HG02943 (cell line): ENCODE results near the gene OCA2.

Source experiments
- ATAC-seq: cut with Tn5 transposase; IDR thresholded peaks from one replicate; pipeline ENCODE4 v1.9.1; 2021; ENCODE audit warnings: mild to moderate bottlenecking, low read depth, moderate library complexity; ENCODE audit not compliant: unreplicated experiment

Gene OCA2

DNA sequence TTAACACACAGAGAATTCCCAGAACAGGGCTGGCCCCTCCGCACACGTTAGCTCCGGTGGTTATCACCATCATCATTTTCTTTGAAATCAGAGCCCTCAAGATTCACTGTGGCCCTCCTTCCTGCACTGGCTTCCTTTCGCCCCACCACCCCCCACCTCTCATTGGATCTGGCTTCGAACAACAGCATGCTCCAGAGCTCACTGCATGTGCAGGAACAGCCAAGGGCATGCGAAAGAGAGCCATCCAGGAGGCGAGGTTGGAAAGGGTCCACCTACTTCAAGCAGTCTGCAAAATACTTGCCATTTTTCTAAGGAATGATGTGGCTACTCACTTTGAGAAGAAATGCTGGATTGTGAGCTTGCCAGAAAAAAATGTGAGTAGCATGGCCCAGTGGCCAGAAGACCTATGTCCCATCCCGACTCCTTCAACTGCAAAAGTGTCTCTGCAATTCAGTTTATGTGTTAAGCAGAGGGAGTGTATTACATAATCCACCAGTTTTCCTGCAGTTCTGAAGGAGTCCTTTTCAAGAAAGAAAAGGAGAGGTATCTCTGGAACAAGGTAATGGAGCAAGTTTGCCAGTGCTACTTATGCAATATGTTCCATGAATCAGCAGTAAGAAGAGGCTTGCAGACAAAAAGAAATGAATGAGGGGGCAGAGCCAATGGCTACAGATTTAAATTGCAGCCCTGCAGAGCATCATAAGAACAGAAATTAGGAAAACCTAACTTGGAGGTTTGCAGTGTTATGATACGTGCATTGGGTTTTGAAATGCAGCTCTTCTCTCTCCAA lies 92.8 kb downstream of the OCA2 start:
- no peak for ATAC-seq

DNA sequence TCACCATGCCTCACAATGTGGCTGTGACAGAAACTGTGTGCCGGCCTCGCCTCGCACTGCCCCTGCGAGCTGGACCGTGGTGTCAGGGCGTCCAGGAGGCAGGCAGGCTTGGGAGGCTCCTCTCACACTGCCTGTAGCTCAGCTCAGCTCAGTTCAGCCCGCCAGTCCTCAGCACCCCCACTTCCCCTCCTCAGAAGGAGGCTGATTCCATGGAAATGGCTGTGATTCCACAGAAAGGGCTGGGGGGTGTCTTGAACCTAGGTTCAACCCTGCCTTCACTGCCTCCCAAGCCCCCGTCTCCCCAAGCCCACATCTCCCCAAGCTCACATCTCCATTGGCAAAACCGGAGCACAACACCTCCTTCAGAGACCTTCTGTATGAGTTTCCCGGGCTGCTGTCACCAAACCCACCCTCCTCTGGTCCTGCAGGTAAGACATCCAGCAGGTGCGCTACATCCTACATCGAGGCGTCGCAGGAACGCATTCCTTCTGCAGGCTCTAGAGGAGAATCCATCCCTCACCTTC lies 94.0 kb downstream of the OCA2 start:
- no peak for ATAC-seq

DNA sequence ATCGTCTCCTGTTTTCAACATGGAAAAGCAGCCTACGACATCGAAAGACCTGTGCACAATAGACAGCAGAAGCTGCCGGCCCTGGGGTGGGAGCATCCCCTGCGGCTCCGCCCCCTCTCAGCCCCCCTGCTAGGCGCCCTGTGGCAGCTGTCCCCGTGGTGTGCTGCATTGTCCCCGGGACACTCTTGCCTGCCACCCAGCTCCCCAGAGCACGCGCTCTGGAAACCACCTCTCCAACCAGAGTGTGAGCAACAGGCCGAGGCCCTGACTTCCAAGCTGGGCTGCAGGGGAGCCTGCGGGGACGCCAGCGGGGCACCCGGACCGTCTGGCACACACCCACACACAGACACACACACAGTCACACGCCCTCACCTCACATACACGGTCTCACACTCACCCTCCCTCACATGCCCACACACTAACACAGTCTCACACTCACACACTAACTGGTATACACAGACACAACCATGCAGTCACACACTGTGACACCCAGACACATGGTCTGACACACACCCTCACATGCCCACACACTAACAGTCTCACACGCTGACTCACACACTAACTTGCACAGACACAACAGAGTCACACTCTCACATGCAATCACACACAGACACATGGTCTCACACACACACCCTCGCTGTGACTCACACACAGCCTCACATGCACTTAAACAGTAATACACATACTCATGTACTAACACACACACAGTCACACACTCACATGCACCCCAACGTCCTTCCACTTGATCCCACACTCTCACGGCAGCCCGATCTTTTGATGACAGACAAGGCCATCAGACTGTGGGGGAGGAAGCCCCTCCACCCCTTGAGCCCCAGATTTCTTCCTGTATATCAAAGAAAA lies 94.7 kb downstream of the OCA2 start:
- ATAC-seq, result no peak

DNA sequence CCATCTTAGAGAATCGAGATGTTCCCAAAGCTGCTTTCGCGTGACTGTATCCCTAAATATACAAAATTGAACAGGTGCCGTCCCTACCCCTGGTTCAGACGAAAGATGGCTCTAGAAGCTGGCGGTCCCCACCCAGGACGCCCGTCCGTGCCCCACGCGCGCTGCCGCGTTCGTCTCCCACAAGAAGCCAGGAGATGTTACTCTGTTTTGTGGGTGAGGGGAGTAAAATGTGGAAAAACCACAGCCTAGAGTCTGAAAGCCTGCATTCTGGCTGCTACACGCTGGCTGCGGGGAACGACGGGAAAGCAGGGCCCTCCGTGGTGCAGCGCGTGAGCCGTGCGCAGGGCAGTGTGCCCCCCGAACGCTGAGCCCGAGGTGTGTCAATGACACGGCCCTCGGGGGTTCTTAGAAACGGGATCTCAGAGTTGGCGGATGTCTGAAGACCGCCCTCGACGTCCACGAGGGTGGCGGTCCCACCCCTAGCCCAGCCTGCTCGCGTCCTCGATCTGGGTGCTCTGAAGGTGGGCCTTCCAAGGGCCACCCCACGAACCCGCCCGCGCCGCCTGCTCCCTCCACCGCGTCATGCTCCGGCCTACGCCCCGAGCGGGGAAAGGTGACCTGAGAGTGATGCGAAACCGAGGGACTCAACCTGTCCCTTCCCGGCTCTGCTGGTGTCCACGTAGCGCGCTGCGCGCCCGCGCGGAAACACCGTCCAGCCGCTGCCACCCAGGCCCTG lies 95.6 kb downstream of the OCA2 start:
- ATAC-seq, result no peak

DNA sequence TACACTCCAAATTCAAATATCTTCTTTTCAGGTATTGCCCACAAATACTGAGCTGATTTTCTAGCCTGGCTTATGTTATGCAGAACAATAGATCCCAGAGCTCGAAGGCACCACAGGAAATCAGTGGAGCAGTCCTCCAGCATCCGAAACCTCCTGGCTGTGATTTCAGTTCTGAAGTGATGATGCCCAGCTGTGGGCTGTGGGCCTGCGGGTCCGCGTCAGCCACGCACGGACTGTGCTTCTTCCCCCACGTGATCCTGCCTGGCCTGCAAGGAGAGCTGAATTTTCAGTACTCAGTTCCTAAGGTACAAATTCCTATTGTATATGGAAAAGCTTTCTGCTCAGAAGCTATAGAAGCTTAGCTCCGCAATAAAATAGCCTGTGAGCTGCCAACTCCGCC lies 96.2 kb downstream of the OCA2 start:
- ATAC-seq, result no peak

DNA sequence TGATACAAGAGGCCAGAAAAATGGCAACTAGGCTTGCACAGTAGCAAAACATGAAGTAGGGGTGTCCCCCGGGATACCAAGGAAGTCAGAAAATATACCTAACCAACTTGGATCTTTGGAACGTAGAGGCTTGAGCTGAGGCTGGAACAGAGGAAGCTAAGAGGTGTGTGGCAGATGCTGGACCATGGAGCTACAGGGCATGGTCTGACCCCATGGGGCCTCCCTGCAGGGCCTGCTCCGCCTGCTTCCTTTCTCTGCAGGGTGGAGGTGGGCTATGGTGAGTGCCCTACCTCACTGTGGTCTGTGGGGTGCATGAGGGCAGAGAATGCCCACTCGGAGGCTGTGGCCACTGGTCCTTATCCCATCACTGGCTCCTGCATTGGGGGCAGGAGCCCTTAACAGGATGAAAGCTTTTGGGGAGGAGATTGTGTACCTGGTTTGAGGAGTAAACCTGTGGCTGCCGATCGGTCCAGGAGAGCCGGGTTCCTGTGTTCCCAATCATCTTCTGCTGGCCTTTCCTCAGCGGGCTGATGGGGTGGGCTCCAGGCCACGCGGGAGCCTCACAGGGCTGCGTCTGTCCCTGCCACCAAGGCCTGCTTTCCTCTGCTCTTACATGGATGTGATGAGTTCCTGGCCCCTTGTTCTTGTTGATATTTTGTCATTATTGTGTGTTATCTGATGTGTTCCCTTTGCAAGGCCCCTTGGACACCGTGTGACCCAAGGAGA lies 96.8 kb downstream of the OCA2 start:
- ATAC-seq, result no peak

DNA sequence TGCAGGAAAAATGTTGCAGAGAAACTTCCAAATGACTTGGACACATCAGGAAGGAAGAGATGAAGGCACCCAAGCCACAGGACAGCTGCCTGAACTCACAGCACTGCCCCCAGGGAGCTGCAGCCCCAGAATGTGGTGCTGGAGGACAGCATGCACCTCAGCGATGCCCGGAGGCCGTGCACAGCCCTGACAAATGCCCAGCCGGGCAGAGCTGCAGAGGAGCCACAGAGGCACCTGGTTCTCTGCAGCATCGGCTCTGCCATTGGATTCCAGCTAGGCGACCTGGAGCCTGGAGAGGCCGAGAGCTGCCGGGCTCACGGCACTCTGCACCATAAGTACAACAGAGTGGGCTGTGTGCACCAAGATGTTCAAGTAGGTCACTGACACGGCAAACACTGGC lies 97.5 kb downstream of the OCA2 start:
- ATAC-seq, result no peak

DNA sequence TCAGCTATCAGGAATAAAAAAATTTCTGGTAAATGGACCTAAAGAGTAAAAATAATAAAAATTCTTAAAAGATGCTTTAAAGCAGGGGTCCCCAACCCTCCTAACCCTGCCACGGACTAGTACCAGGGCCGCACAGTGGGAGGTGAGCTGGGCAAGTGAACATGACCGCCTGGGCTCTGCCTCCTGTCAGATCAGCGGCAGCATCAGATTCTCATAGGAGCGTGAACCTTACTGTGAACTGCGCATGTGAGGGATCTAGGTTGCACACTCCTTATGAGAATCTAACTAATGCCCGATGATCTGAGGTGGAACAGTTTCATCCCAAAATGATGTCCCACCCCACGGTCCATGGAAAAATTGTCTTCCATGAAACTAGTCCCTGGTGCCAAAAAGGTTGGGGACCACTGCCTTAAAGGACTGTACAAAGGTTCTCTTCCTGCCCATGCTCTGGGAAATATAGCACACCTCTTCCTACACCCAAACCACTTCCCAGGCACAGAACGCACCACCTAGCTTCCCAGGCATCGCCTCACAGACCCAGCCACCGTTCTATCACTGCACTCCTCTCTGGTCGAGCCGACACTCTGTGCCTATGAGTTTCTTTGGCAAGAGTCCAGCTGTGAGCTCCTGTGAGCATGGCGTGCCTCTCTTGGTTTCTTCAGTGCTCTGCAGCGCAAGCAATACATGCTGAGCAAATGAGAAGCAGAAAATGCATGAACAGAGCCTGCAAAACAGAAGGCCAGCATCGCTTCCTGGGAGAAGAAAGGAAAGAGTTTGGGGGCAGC lies 104.9 kb downstream of the OCA2 start:
- ATAC-seq, result no peak

DNA sequence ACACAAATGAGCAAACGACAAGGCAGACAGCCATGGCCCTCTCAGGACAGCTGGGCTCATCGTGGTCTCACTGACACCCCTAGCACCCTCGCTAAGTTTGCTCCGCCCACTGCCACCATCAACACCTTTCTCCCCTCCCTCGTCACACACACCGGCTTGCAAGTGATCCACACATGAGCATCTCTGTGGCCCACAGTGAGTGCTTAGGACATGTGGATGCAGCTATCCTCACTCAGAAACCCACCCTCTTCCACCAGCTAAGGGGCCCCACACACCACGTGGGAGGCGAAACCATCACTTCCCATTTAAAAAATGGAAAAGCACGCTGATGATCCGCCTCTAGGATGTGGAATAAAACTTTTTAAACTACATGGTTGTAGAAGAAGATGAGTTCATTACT lies 105.6 kb downstream of the OCA2 start:
- no peak for ATAC-seq

DNA sequence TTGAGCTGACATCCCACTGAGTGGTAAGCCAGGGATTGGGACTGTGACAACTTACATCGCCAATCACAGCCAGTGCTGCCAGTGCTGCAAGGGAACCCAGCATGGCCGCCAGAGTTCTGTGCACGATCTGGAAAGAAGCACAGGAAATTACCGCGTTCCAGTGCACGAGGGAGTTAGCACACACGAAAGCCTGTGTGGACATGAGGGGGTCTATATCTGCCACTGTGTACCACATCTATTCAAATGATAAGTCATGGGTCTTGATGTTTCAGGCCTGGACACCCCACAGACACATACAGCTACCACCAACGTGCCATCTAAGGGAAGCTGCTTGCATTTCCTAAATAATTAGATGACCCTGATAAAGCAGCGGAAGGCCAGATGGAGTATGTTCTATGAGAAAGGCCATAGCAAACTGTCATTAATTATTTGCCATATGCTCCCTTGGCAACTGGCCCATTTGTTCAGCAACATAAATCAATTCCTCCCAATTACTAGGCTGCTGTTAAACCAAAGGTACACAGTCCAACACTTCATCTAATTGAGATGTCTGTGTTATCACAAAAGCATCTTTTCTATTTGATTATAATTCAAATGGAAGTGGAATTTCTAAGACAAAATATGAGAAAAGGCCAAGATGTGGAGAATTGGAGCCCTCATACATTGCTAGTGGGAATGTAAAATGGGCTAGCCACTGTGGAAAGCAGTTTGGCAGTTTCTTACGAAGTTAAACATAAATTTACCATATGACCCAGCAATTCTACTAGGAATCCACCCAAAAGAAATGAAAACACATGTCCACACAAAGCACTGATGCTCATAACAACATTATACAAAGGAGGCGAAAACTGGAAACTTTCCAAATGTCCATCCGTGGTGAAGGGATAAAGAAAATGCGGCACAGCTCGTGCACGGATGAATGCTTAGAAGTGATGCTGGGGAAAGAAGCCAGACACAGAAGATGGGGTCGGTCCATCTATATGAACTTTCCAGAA lies 108.3 kb downstream of the OCA2 start:
- ATAC-seq, result no peak

DNA sequence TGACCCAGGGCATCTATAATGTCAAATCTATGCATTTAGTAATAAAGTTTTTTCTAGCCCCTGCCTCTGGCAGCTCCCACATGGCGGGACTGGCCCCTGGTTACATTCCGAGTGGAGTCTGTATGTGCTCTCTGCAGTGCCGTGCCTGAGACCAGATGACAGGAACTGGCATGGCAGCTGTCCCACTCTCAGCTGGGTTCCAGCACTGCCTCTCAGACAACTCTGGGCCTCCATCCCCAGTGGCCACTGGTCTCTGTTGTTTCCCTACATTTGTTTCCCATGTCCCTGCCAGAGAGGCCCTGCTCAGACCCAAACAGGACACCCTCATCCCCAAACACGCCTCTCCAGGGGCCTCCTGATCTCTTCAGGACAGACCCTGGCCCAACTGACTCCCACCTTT lies 109.3 kb downstream of the OCA2 start:
- no peak for ATAC-seq

DNA sequence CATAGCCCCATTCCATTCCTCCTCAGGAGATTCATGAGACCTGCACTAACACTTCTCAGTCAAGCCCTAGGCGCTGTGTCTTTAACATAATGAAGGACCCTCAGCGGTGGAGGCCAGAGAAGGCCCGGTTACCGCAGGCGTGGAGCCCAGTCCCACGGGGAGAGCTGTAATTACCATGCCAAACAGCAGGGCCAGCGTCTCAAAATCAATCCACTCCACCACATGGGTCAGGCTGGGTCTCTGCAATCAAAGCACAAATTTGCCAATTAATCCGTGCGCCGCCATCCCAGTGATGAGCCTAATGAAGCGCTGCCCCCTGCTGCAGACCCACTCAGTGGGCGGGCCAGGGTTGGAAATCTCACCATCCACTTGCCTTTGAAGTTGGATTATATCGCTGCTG lies 109.7 kb downstream of the OCA2 start:
- ATAC-seq, result no peak

DNA sequence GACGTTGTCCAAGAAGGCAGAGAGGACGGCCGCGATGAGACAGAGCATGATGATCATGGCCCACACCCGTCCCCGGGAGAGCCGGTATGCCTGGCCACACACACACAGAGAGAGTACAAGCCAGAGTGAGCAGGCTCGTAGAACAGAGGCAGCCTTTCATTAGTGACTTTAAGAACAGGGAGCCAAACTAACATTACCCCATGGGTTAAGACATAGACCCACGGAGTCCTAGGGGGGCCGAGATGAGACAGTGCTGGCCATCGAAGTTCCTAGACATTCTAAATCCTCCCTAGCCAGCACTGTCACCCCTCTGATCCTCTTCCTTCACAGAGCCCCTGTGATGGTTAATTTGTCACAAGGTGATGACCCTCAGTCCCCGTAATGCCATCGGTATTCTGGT lies 114.0 kb downstream of the OCA2 start:
- no peak for ATAC-seq

DNA sequence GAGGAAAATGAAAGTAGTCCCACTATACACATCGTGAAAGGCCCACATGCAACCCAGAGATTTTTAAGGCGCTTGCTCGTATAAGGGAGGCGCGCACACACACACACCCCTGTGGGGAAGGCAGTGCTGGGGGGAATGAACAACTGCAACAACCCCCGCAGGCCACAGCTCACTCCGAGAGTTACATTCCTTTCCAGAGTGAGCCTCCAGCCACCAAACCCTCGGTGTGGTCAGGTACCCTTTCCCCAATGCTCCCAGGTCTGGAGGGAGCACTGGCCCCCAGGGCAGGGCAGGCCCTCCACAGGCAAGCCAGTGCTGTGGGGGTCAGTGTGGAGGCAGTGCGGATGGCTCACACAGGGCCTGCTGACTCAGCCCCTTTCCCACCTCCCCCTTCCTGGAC lies 115.6 kb downstream of the OCA2 start:
- no peak for ATAC-seq

DNA sequence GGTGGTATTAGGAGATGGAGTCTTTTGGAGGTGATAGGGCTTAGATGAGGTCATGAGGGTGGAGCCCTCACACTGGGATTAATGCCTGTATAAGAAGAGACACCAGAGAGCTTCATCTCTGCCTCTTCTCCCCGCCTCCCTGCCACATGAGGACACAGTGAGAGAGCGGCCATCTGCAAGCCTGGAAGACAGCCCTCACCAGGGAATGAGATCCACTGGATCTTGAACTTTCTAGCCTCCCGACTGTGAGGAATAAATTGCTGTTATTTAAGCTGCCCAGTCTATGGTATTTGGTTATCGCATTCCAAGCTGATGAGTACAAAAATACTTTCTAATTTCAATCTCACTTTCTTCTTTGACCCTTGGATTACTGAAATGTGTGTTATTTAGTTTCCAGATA lies 121.4 kb downstream of the OCA2 start:
- ATAC-seq, result no peak

DNA sequence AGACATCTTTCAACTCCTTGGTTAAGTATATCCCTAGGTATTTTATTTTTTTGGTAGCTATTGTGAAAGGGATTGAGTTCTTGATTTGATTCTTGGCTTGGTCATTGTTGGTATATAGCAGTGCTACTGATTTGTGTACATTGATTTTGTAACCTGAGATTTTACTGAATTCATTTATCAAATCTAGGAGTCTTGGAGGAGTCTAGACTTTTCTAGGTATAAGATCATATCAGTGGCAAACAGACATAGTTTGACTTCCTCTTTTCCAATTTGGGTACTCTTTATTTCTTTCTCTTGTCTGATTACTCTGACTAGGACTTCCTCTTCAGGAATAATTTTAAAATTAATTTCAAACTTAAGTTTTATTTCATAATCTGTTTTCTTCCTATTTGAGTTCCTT lies 125.2 kb downstream of the OCA2 start:
- ATAC-seq, result no peak

DNA sequence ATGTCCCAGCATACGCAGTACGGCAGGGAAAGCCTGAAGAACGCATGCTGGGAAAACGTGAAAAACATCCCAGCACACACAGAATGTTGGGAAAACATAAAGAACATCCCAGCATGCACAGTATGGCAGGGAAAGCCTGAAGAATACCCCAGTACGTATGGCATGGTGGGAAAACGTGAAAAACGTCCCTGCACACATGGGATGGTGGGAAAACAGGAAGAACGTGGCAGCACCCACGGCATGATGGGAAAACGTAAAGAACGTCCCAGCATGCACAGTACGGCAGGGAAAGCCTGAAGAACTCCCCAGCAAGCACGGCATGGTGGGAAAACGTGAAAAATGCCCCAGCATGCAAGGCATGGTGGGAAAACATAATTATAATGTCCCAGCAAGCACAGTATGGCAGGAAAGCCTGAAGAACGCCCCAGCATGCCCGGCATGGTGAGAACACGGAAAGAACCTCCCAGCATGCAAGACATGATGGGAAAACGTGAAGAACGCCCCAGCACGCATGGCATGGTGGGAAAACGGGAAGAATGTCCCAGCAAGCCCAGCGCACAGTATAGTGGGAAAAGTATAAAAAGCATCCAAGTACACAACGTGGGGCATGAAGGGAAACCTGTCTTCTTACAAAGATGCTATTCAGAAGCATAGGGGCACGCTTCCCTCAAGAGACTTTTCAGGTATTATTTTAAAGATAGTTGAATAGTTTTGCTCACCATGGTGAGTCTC lies 128.3 kb downstream of the OCA2 start:
- ATAC-seq, result no peak

DNA sequence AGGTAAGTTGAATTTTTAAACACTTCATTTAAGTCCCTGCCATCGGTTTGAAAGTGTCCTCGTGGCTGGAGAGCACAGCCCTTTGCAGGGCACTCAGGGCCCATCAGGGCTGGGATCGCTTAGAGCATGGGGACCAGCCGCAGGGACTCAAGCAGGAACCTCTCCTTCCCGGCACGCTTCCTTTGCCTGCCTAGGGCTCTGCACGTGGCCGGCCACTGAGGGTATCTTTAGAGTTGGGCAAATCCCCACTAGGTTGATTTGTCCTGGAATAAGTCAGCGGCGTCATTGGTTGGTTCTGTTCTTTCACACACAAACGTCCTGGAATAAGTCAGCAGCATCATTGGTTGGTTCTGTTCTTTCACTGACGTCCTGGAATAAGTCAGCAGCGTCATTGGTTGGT lies 131.6 kb downstream of the OCA2 start:
- ATAC-seq, result no peak
